RWPE2 (cell line): ENCODE measurements around the gene RERE.

Source experiments
- ATAC-seq: fragments of 200-7000 bp; cut with Tn5 transposase; 3 replicates; pipeline ENCODE4 v1.9.1; 2021; ENCODE audit warnings: low read depth
- DNase-seq: peaks from one replicate; pipeline ENCODE4 v3.0.0-alpha.2; 2020; ENCODE audit warnings: low spot score
- H3K27ac ChIP-seq: fragments of 450-650 bp; 2 replicates; pipeline ENCODE4 v1.5.1; 2017; ENCODE audit warnings: mild to moderate bottlenecking; ENCODE audit not compliant: poor library complexity, severe bottlenecking
- H3K27me3 ChIP-seq: fragments of 250-450 bp; sonication (Bioruptor Pico); 2 replicates; pipeline ENCODE4 v1.5.1; 2021; ENCODE audit warnings: mild to moderate bottlenecking, moderate library complexity; ENCODE audit not compliant: insufficient read depth, poor library complexity, severe bottlenecking
- H3K36me3 ChIP-seq: fragments of 250-450 bp; sonication (Bioruptor Pico); 2 replicates; pipeline ENCODE4 v1.5.1; 2020; ENCODE audit warnings: low read depth, mild to moderate bottlenecking, moderate library complexity
- H3K4me1 ChIP-seq: fragments of 250-450 bp; sonication (Bioruptor Pico); 2 replicates; pipeline ENCODE4 v1.5.1; 2021; ENCODE audit warnings: mild to moderate bottlenecking, moderate library complexity; ENCODE audit not compliant: insufficient read depth, poor library complexity, severe bottlenecking
- H3K4me3 ChIP-seq: fragments of 250-450 bp; sonication (Bioruptor Pico); 2 replicates; pipeline ENCODE4 v1.5.1; 2021; ENCODE audit warnings: mild to moderate bottlenecking, moderate library complexity; ENCODE audit not compliant: severe bottlenecking
- H3K9me3 ChIP-seq: fragments of 250-450 bp; sonication (Bioruptor Pico); 2 replicates; pipeline ENCODE4 v1.5.1; 2021; ENCODE audit warnings: mild to moderate bottlenecking, moderate library complexity; ENCODE audit not compliant: severe bottlenecking
- TF ChIP-seq, protein P1 (sequence below): fragments of 450-650 bp; IDR thresholded peaks from one replicate; pipeline ENCODE4 v1.5.1; 2017; ENCODE audit warnings: mild to moderate bottlenecking, moderate library complexity; ENCODE audit not compliant: poor library complexity, severe bottlenecking

The RERE gene

DNA sequence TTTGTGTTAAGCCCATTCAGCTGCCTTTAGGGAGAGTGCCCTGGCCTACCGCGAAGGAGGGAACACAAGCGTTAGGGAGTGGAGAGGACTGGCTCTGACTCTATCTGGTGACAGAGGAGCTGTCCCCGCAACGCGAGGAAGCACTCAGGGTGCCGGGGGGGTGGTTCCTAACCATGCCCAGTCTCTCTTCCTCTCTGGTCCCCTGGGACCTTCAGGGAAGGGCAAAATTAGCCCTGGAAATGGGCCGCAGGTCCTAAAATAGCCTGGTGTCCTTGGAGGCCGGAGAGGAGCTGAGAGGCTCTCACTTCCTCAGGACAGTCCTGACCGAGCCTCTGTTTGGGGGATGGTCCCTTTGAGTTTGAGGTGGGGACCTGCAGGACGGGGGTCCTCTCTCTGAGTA lies 493.7 kb downstream of the RERE start:
- no peaks in the 10 kb centered on the region for H3K27me3 ChIP-seq
- no peak overlapping the region for H3K27ac ChIP-seq
- no peaks in the 10 kb centered on the region for H3K4me1 ChIP-seq
- DNase-seq (no peak), ATAC-seq (no peak)
- no peaks in the 10 kb centered on the region for H3K9me3 ChIP-seq
- no peaks in the 10 kb centered on the region for H3K36me3 ChIP-seq
- TF ChIP-seq, protein P1, sequence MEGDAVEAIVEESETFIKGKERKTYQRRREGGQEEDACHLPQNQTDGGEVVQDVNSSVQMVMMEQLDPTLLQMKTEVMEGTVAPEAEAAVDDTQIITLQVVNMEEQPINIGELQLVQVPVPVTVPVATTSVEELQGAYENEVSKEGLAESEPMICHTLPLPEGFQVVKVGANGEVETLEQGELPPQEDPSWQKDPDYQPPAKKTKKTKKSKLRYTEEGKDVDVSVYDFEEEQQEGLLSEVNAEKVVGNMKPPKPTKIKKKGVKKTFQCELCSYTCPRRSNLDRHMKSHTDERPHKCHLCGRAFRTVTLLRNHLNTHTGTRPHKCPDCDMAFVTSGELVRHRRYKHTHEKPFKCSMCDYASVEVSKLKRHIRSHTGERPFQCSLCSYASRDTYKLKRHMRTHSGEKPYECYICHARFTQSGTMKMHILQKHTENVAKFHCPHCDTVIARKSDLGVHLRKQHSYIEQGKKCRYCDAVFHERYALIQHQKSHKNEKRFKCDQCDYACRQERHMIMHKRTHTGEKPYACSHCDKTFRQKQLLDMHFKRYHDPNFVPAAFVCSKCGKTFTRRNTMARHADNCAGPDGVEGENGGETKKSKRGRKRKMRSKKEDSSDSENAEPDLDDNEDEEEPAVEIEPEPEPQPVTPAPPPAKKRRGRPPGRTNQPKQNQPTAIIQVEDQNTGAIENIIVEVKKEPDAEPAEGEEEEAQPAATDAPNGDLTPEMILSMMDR, result no peak
- H3K4me3 ChIP-seq, result no peak overlapping the region

DNA sequence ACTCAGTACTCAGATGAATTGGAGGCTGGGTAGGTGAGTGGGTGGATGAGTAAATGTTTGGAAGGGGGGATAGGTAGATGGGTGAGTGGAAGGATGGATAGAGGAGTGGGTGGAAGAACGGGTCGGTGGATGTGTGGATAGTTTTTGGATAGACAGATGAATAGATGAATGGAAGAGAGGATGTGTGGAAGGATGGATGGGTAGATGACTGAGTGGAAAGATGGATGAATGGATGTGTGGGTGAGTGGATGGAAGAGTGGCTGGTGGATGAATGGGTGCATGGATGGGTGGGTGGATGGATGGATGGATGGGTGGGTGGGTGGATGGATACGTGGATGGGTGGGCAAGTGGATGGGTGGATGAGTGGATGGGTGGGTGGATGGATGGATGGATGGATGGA lies 495.8 kb downstream of the RERE start:
- no peaks in the 10 kb centered on the region for H3K27me3 ChIP-seq
- ATAC-seq (no peak), DNase-seq (no peak)
- H3K4me3 ChIP-seq, result no peak overlapping the region
- H3K4me1 ChIP-seq, result no peaks in the 10 kb centered on the region
- H3K9me3 ChIP-seq, result no peaks in the 10 kb centered on the region
- no peak overlapping the region for H3K27ac ChIP-seq
- no peaks in the 10 kb centered on the region for H3K36me3 ChIP-seq
- TF ChIP-seq, protein P1, result no peak

DNA sequence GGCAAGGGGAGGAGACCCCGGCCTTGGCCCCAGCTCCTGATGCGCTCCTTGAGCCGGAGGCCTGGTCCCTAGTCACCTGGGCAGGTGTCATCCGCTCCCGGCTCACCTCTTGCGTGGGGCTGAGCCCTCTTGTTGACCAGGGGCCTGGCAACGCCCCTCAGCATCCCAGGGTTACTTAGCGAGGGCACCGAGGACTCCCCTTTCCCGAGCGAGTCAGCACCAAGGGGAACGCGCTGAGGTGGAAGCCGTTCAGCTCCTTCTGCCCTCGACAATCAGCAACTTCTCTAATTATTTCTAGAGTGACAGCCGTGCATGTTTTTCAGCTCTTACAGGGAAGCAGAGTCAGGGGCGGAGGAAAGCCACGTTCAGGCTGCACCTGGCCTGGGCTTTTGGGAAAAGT lies 499.0 kb downstream of the RERE start:
- no peaks in the 10 kb centered on the region for H3K4me1 ChIP-seq
- no peak for DNase-seq
- no peaks in the 10 kb centered on the region for H3K36me3 ChIP-seq
- ATAC-seq, result no peak
- TF ChIP-seq, protein P1, result no peak
- H3K27ac ChIP-seq, result no peak overlapping the region
- H3K27me3 ChIP-seq, result no peaks in the 10 kb centered on the region
- no peaks in the 10 kb centered on the region for H3K9me3 ChIP-seq
- peak overlapping the region; percentile 32 for H3K4me3 ChIP-seq

DNA sequence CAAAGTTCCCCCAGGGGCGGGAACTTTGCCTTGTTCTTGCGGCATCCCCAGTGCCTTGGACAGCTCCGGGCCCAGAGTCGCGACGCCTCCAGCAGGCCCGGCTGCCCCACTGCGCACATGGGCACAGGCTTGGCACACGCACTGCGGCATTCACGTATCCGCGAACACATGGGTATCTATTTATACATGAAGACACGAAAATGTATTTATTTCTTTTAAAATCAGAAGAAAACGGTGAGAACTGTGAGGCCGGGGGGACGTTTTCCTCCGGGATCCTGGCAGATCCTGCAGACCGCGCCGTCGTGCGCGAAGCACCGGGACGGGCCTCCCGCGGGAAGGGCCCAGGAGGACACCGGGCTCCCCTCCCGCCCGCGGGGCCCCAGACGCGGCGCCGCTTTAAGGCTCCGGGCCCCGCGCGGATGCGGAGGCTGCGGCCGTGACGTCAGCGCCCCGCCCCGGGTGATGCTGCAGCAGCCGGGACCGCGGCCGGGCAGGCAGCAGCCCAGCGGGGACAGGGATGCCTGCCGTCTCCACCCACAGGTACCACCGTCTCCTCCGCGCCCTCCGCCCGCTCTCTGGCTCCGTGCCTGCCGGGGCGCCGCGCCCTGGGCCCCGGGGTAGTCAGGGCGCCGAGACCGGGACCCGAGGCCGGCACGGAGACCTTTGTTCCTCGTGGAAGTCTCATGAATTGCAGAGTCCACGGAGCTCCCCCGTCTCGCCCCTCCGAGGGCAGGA lies 499.6 kb downstream of the RERE start, which contains the start of gene SLC45A1:
Gene SLC45A1 (plus strand): TSS at position 468 of the 735 bp plus-strand sequence. CDS start 6,216 bp downstream, outside the sequence.
- H3K36me3 ChIP-seq, result no peaks in the 10 kb centered on the region
- H3K9me3 ChIP-seq, result no peaks in the 10 kb centered on the region
- TF ChIP-seq, protein P1, result no peak
- DNase-seq (no peak), ATAC-seq (peak; percentile 64)
- H3K27ac ChIP-seq, result no peak within 1 kb of the TSS
- no peaks in the 10 kb centered on the region for H3K4me1 ChIP-seq
- peak within 1 kb of the TSS; percentile 32 for H3K4me3 ChIP-seq
- no peaks in the 10 kb centered on the region for H3K27me3 ChIP-seq
